GM18873 (cell line): ENCODE data around the gene RAB25.
"Not testable (repeated sequence)": the region's sequence is repeated elsewhere in the genome, so short reads cannot be mapped to it uniquely, and the experiment has no call there.

Source experiments
- ATAC-seq: cut with Tn5 transposase; IDR thresholded peaks from one replicate; pipeline ENCODE4 v1.9.1; 2021; ENCODE audit warnings: mild to moderate bottlenecking, moderate library complexity, moderate number of reproducible peaks; ENCODE audit not compliant: unreplicated experiment, low FRiP score

The RAB25 gene

GRCh38 chr1:156114101-156114918 lies 53.4 kb downstream of the RAB25 start, which contains the start of gene LMNA:
LMNA (plus strand) TSS chr1:156114711; CDS start chr1:156114919, 208 bp downstream.
- peak; percentile 50 for ATAC-seq

- ATAC-seq: no peak
These were observed 54.1 kb downstream of the RAB25 start for GRCh38 chr1:156114919-156115513.

- ATAC-seq: no peak
These were observed 54.8 kb downstream of the RAB25 start for GRCh38 chr1:156115514-156116374.

- not testable (repeated sequence) for ATAC-seq
These were observed 55.8 kb downstream of the RAB25 start for GRCh38 chr1:156116731-156117130.

- no peak for ATAC-seq
These were observed 56.6 kb downstream of the RAB25 start for GRCh38 chr1:156117414-156118176.

- ATAC-seq: no peak
These were observed 57.4 kb downstream of the RAB25 start for GRCh38 chr1:156118177-156118868.

- ATAC-seq: no peak
These were observed 58.7 kb downstream of the RAB25 start for GRCh38 chr1:156119503-156120209.
